ENCODE results near the gene DPYSL3.

Gene DPYSL3

GRCh38 chr5:147427521-147428401, 82.1 kb downstream of the DPYSL3 start:
- Histone ChIP-seq H3K9ac (ENCODE audit: low read length) (no peak overlapping the region), H3K36me3 (ENCODE audit: low read length) (no peaks in the 10 kb centered on the region), H3K79me2 (ENCODE audit: insufficient read depth, low read length) (no peaks in the 10 kb centered on the region), H3K4me2 (ENCODE audit: low read depth, low read length, poor library complexity, severe bottlenecking) (no peak overlapping the region), H4K20me1 (ENCODE audit: low read depth, low read length) (no peaks in the 10 kb centered on the region), H3K27ac (ENCODE audit: low read depth, low read length) (no peak overlapping the region), H3F3A (ENCODE audit: insufficient read depth) (no peaks in the 10 kb centered on the region), H3K9me2 (replicated peaks; ENCODE audit: insufficient read depth, low read length) (no peaks in the 10 kb centered on the region), H2AFZ (ENCODE audit: low read depth, low read length, severe bottlenecking) (no peak overlapping the region), H3K9me3 (ENCODE audit: insufficient read depth, low read length) (no peaks in the 10 kb centered on the region), H3K4me3 (ENCODE audit: insufficient read depth, low read length, poor library complexity, severe bottlenecking) (no peak overlapping the region), H3K27me3 (ENCODE audit: low read length) (no peaks in the 10 kb centered on the region)
- TF ChIP-seq EZH2phosphoT487 (conservative IDR thresholded peaks at IDR 0.05; ENCODE audit: low read length) (no peak), CTCF (IDR thresholded peaks at IDR 0.05; ENCODE audit: insufficient read depth, low read length, poor library complexity, severe bottlenecking) (no peak)

GRCh38 chr5:147426640-147427327, 83.1 kb downstream of the DPYSL3 start:
- TF ChIP-seq CTCF (IDR thresholded peaks at IDR 0.05; ENCODE audit: insufficient read depth, low read length, poor library complexity, severe bottlenecking) = no peak
- TF ChIP-seq EZH2phosphoT487 (conservative IDR thresholded peaks at IDR 0.05; ENCODE audit: low read length) = no peak
- Histone ChIP-seq H3K27me3 (ENCODE audit: low read length) (no peaks in the 10 kb centered on the region), H3K4me2 (ENCODE audit: low read depth, low read length, poor library complexity, severe bottlenecking) (no peak overlapping the region), H3K9ac (ENCODE audit: low read length) (no peak overlapping the region), H3K36me3 (ENCODE audit: low read length) (no peaks in the 10 kb centered on the region), H3K27ac (ENCODE audit: low read depth, low read length) (no peak overlapping the region), H3K9me2 (replicated peaks; ENCODE audit: insufficient read depth, low read length) (no peaks in the 10 kb centered on the region), H3K9me3 (ENCODE audit: insufficient read depth, low read length) (no peaks in the 10 kb centered on the region), H2AFZ (ENCODE audit: low read depth, low read length, severe bottlenecking) (no peak overlapping the region), H3F3A (ENCODE audit: insufficient read depth) (no peaks in the 10 kb centered on the region), H3K4me3 (ENCODE audit: insufficient read depth, low read length, poor library complexity, severe bottlenecking) (no peak overlapping the region), H3K79me2 (ENCODE audit: insufficient read depth, low read length) (no peaks in the 10 kb centered on the region), H4K20me1 (ENCODE audit: low read depth, low read length) (no peaks in the 10 kb centered on the region)

GRCh38 chr5:147418613-147419012, 91.3 kb downstream of the DPYSL3 start:
- no peaks in the 10 kb centered on the region for H3K9me3 ChIP-seq (ENCODE audit: insufficient read depth, low read length)
- TF ChIP-seq EZH2phosphoT487 (conservative IDR thresholded peaks at IDR 0.05; ENCODE audit: low read length) (no peak), CTCF (IDR thresholded peaks at IDR 0.05; ENCODE audit: insufficient read depth, low read length, poor library complexity, severe bottlenecking) (no peak)
- no peak overlapping the region for H3K4me2 ChIP-seq (ENCODE audit: low read depth, low read length, poor library complexity, severe bottlenecking)
- H3K4me3 ChIP-seq (ENCODE audit: insufficient read depth, low read length, poor library complexity, severe bottlenecking) = no peak overlapping the region
- no peaks in the 10 kb centered on the region for H3K27me3 ChIP-seq (ENCODE audit: low read length)
- no peaks in the 10 kb centered on the region for H3K36me3 ChIP-seq (ENCODE audit: low read length)
- H3K9ac ChIP-seq (ENCODE audit: low read length) = no peak overlapping the region
- H3K27ac ChIP-seq (ENCODE audit: low read depth, low read length) = no peak overlapping the region
- no peaks in the 10 kb centered on the region for H3K79me2 ChIP-seq (ENCODE audit: insufficient read depth, low read length)
- no peak overlapping the region for H2AFZ ChIP-seq (ENCODE audit: low read depth, low read length, severe bottlenecking)
- no peaks in the 10 kb centered on the region for H4K20me1 ChIP-seq (ENCODE audit: low read depth, low read length)
- H3F3A ChIP-seq (ENCODE audit: insufficient read depth) = no peaks in the 10 kb centered on the region
- H3K9me2 ChIP-seq (replicated peaks; ENCODE audit: insufficient read depth, low read length) = no peaks in the 10 kb centered on the region

Data from SU-DHL-6 (cell line).